Activated CD4-positive, CD25-positive, alpha-beta regulatory T cell treated with anti-CD3 and anti-CD28 coated beads, Interleukin-2, amount 50 U/mL, for 24 hours (primary cell): Measurements from ENCODE around the gene IQGAP3.
"Not testable (repeated sequence)": the region's sequence is repeated elsewhere in the genome, so short reads cannot be mapped to it uniquely, and the experiment has no call there.

ENCODE experiments used
- ATAC-seq, 2 donors: fragments of 150-1000 bp; cut with Tn5 transposase; one replicate each; pipeline ENCODE4 v1.10.0; 2021; ENCODE audit warnings: mild to moderate bottlenecking in 1 of 2, moderate library complexity in 1 of 2

The IQGAP3 gene, protein sequence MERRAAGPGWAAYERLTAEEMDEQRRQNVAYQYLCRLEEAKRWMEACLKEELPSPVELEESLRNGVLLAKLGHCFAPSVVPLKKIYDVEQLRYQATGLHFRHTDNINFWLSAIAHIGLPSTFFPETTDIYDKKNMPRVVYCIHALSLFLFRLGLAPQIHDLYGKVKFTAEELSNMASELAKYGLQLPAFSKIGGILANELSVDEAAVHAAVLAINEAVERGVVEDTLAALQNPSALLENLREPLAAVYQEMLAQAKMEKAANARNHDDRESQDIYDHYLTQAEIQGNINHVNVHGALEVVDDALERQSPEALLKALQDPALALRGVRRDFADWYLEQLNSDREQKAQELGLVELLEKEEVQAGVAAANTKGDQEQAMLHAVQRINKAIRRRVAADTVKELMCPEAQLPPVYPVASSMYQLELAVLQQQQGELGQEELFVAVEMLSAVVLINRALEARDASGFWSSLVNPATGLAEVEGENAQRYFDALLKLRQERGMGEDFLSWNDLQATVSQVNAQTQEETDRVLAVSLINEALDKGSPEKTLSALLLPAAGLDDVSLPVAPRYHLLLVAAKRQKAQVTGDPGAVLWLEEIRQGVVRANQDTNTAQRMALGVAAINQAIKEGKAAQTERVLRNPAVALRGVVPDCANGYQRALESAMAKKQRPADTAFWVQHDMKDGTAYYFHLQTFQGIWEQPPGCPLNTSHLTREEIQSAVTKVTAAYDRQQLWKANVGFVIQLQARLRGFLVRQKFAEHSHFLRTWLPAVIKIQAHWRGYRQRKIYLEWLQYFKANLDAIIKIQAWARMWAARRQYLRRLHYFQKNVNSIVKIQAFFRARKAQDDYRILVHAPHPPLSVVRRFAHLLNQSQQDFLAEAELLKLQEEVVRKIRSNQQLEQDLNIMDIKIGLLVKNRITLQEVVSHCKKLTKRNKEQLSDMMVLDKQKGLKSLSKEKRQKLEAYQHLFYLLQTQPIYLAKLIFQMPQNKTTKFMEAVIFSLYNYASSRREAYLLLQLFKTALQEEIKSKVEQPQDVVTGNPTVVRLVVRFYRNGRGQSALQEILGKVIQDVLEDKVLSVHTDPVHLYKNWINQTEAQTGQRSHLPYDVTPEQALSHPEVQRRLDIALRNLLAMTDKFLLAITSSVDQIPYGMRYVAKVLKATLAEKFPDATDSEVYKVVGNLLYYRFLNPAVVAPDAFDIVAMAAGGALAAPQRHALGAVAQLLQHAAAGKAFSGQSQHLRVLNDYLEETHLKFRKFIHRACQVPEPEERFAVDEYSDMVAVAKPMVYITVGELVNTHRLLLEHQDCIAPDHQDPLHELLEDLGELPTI (N-terminal part only)

GRCh38 chr1:156571919-156572662 is at the start of gene IQGAP3:
TSS of gene IQGAP3 (minus strand) at chr1:156572565. CDS start at chr1:156572529, 36 bp downstream.
- peak; percentile 92 to 96 for ATAC-seq

DNA sequence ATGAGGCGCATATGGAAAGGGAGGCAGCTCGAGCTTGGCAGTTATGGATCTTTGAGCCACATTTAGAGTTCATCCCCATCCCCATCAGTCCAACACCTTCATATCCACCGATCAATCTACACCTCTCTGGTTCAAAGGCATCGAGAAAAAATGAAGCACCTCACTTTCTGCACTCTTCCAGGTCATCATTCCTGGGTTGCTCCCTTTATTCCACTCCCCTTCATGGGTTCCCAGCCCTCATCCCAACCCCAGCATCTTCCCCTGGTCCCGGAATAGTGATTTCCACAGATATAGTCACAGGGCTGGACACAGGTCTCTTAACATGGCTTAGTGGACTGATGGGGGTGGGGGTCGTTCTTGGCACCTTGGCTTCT is 47.2 kb upstream of the IQGAP3 start:
- ATAC-seq, result no peak

DNA sequence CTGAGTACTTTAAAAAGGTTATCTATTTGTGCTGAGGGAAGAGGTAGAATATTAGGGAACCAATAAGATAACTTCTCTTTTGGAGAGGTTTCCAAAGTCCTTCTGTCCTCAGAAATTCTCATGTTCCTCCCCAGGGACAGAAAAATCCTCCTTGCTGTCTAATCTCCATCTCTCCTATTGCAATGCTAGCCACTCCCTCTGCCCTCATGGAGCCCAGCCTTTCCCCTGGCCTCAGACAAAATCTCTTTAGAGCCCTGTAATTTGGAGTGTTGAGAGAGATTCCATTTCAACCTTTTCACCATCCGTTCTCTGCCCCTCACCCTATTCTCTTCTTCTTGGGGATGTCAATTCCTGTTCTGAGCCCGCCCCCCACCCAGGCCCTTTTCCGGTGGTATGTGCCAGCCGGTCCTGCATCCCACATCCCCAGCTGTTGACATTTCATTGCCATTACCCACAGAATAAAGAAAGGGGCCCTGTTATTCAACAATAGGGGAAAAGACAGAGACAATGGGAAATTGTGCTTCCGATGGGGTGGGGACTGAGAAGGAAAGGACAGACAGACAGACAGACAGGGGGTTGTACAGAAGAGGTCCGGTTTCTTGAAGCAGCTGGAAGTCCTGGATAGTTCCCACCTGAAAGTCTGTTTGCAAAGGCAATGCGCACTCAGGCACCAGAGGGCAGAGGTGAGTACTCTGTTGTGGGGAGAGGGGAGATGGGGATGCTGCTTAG is 46.7 kb upstream of the IQGAP3 start, which contains the start of gene HAPLN2:
HAPLN2 (plus strand) TSS at position 563 of the 729 bp plus-strand sequence. CDS start 4,076 bp downstream, outside the sequence.
- no peak for ATAC-seq

DNA sequence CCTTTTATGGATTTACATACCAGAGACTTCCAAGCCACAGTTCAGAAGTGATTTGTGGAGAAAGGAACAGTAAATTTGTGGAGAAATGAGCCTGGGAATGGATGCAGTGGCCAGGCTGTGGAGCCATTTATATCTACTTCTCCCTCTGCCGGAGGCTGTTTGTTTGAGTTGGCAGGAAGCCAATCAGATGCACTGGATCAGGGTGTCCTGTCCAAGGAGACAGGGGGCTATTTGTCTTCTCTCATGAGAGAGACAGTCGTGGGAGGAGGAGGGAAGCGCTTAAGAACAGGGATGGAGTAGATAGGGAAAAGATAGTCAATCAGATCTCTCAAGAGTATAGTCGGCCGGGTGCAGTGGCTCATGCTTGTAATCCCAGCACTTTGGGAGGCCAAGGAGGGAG is 44.1 kb upstream of the IQGAP3 start:
- no peak for ATAC-seq

GRCh38 chr1:156615946-156616345 is 43.6 kb upstream of the IQGAP3 start:
- no peak for ATAC-seq

DNA sequence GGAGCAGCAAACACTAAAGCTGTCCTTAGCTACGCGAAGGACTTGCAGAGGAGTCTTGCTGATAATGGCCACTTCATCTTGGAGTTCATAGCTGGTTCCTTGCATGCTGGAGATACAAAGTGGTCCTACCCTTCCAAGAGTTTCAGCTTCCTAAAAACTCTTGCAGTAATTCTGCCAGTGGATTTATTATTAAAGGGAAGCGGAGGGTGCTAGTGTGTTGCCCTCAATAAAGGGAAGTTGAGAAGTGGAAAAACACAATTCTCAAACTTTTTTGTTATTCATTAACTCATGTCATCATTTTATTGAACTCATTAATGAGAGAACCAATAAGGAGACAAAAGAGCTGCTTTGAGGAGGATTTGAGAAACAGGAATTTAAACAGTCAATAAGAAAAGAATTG is 40.3 kb upstream of the IQGAP3 start:
- ATAC-seq, result no peak

GRCh38 chr1:156610072-156610471 is 37.7 kb upstream of the IQGAP3 start:
- not testable (repeated sequence) for ATAC-seq

DNA sequence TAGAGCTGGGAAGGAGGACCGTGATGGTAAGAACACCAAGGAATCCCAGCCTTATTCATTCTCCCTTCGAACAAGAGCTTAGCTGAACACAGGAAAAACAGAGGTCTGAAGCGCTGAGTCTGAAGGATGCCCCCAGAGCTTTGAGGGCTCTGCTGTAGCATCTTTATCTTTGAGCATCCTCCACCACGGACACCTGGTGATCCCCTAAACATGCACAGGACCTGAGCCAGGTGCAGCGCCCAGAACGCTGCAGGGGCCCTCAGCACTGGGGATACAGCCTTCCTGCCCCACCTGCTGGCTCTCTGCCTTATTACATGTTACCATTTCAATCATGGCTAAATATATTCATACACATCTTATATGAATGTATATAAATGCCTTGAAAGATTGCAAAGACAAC is 36.6 kb upstream of the IQGAP3 start:
- ATAC-seq, result peak; percentile 75 to 79

- peak; percentile 95 to 96 for ATAC-seq
These were observed 35.8 kb upstream of the IQGAP3 start for GRCh38 chr1:156608036-156608674.

DNA sequence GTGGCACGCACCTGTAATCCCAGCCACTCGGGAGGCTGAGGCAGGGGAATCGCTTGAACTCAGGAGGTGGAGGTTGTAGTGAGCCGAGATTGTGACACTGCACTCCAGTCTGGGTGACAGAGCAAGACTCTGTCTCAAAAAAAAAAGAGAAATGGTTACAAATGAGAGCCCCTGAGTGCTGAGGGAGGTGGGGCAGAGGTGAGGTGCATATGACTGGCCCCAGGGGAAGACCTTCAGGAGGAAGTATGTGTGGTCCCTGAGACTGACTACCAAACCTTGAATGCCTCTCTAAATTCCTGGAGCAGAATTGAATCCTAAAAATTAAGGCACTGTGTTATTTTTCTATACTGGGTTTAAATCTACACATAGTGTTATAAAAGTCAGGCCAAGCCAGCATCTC is 35.0 kb upstream of the IQGAP3 start:
- not testable (repeated sequence) for ATAC-seq

DNA sequence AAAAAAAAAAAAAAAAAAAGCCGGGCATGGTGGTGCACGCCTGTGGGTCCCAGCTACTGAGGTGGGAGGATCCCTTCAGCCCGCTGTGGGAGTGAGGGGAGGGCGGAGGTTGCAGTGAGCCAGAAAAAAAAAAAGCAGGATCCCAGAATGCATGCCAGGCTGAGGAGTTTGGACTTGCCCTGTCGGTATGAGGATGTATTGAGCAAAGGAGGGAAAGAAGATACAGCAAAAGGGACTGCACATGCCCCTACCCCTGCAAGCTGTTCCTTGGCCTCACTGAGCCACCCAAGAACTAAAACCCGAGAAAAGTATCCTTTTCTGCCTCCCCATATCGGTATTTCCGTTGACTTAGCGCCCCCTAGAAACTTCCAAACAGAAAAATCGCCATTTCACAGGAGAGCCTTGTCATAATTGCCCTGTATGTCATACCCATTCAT is 30.2 kb upstream of the IQGAP3 start:
- ATAC-seq, result no peak

GRCh38 chr1:156601892-156602291 is 29.5 kb upstream of the IQGAP3 start:
- no peak for ATAC-seq

DNA sequence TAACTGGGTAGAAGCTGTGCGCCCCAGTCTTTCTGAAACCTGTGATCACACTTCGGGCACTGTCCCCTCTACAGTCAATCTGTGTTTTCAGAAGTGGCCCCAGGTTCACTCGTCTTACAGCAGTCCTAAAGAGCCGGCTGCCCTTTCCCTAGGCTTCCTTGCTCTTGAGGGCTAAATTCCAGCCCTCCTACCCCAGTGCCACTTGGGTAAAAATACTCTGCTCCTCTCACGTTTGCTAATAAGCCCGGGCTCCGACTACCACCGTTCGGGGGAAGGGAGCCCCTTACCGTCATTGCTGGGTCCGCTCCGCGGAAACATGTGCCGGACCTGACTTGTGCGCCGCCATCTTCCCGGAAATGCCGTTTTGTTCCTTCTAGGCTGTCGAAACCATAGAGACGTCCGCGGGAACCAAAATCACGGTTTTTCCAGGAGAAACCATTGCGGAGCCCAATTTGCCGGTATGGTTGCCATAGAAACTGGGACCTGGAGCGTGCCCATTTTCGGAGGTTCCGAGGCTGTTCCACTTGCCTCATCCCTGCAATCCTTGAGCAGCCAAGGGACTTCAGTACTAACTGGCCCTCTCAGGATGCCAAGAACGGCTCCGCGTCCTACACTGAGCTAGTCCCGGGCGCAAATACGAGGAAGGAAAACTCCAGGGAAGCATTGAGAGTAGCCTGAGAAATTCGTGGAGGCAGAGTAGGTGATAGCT is 28.9 kb upstream of the IQGAP3 start, which contains the start of gene GPATCH4:
GPATCH4 (minus strand) TSS at position 358 of the 709 bp plus-strand sequence.
- ATAC-seq, result peak; percentile 81 to 85

- ATAC-seq, result no peak
These were observed 28.4 kb upstream of the IQGAP3 start for GRCh38 chr1:156600733-156601121.

GRCh38 chr1:156599811-156600210 is 27.4 kb upstream of the IQGAP3 start:
- peak; percentile 54 to 78 for ATAC-seq

DNA sequence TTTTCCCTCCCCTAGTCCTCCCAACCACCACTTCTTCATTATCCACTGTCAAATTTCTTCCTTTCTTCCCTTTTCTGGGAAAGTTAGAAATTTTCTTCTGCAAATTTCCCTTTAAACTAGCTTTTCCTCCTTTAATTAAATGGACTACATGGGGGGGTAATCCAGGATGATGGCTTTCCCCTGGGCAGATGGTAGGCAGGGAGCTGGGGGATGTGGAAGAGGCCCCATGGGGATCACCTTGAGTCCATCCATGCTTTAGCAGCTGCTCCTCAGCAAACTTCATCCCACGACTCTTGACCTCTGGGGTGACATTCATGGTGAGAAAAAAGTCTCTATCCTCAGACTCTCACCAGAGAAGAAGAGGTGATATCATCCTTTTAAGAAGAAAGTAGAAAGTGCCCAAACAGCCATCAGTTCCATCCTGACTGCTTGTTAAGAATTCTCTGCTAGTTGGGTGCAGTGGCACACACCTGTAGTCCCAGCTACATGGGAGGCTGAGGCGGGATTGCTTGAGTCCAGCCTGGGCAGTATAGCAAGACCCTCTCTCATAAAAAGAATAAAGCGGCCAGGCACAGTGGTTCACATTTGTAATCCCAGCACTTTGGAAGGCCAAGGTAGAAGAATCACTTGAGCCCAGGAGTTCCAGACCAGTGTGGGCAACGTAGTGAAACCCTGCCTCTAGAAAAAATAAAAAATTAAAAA is 26.5 kb upstream of the IQGAP3 start:
- ATAC-seq, result no peak

GRCh38 chr1:156598125-156598524 is 25.8 kb upstream of the IQGAP3 start:
- no peak for ATAC-seq

DNA sequence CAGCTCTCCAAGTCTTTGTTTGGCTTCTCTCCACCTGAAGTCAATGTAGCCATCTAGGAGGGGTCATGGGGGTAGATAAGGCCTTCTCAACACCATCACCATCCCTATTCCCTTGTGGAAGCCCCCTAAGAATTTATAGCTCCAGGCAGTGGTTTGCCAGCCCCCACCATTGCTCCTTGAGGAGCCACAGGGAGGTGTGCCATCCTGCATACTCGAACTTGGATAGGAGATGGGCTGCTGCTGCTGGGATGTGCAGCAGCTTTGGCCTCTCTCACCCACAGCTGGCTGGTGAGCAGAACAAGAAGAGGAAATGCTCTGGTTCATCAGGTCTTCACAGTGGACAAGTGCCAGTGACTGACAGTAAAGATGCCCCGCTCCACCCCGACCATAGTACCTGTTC is 24.1 kb upstream of the IQGAP3 start:
- no peak for ATAC-seq

DNA sequence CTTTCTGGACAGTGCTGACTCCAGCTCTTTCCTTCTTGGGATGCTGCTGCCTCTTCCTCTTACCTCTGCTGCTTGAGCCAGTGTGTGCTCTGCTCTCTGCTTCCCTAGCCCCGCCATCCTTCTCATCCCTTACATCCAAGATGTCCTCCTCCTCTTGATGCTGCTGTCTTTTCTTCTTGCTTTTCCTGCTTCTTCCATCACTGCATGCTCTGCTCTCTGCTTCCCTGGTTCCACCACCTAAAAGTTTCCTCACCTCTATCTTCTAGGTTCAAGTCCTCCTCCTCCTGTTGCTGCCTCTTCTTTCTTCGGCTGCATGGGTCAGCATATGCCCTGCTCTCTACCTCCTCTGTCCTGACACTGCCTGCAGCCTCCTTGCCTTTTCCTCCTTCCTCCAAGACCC is 22.7 kb upstream of the IQGAP3 start:
- ATAC-seq, result no peak
